GM18868 (cell line): ENCODE data around the gene SLC35D3.
"Not testable (repeated sequence)": the region's sequence is repeated elsewhere in the genome, so short reads cannot be mapped to it uniquely, and the experiment has no call there.

Experiments
- ATAC-seq: cut with Tn5 transposase; IDR thresholded peaks from one replicate; pipeline ENCODE4 v1.9.1; 2021; ENCODE audit warnings: mild to moderate bottlenecking, moderate library complexity; ENCODE audit not compliant: unreplicated experiment

Gene SLC35D3

DNA sequence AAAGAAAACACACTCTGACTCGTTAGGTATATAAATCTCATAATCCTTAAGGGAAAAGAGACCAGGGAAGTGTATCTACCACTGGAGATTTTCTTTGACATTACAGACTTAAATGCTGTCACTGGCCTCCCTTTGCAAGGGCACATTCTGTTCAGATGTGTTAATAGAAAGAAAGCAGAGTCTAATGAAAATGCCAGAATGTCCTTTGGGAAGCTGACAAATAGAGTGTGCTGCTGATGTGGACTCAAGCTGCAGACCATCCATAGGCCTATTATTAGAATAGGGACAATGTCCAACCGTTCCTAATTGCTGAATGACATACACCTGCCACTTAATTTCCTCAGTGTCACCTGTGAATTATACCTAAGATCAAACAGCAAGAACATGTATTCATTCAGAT lies 41.2 kb downstream of the SLC35D3 start:
- no peak for ATAC-seq

DNA sequence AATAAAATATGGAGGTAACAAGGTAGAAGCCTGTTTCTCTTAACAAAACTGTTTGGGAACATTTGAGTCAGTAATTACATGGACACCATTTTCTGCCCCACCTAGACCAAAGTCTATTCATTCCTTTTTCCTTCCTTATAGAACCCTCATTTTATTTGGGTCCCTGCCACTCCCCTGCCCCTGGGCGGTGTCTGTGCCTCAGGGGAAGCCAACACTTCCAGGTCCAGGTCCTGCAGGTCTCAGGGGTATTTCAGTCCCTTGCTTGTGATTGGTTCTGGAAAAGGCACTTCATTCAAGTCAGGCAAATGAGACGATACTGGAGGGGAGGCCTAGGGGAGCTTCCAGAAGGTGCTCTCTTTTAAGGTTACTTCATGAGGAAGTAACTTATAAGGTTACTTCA lies 42.3 kb downstream of the SLC35D3 start:
- ATAC-seq = no peak

DNA sequence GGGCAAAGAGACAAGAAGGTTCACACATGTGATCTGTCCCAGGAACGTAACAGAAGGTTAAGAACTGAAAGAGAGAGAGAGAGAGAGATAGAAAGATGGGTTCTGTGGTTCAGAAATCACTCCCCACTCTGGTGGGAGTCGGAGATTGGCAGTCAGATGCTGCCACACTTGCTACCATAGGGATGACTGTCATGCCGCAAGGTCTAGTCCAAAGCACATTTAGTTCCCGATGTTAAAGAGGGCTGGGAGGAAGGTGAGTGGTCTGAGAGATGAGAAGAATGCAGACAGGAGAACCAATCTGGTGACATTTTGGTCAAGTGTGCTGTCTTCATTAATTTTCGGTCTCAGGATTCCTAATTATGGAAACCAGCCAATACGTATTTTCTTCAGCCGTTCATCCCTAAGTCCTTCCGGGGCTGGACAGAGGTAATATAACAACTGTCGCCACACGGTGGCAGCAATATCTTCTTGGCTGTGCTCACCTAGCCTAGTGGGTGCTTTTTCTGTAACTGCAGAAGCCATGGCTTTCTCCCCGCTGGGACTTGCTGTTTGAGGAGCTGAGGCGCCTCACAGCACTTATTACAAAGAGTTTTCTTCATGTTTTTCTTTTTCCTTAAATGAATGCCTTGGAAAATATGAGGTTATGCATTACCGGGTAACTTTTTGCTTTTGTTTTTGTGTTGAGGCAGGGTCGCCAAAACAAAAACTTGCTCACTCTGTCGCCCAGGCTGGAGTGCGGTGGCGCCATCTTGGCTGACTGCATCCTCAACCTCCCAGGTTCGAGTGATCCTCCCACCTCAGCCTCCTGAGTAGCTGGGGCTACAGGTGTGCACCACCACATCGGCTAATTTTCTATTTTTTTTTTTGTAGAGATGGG lies 46.0 kb downstream of the SLC35D3 start:
- peak; percentile 91 for ATAC-seq

DNA sequence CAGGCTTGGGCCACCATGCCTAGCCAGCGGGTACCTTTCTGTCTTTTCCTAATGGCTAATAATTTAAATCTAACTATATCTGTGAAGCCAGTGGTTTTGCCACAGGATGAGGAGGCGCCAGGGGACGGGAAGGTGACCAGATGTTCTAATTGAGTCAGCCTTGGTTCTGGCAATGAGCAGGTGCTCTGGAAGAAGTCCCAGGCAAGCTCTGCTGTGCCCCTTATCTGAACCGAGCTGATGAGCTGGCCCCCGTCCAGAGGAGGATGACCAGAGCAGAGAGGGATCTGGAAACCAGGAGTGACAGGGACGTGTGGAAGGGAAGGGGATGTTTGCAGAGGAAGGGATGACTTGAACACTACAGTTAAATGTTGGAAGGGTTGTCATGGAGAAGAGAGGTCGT lies 46.7 kb downstream of the SLC35D3 start:
- ATAC-seq = no peak

GRCh38 chr6:136969433-136969832 lies 47.3 kb downstream of the SLC35D3 start:
- ATAC-seq = no peak

GRCh38 chr6:136969930-136970329 lies 47.8 kb downstream of the SLC35D3 start:
- ATAC-seq = no peak

DNA sequence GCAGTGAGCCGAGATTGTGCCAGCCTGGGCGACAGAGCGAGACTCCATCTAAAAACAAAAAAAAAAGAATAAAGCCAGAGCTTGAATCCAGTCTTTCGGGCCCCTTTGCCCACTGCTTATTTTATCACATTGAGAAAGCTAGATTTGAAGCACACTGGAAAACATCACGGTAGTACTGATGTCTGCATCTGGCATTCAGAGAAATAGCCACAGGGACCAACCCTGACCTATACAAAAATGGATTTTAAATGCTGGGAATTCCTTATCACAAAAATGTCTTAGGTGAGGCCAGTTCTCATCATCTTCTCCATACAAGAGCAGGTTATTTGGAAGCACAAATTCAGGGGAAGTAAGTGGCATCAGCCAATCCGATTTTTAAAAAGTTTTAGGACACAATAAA lies 49.5 kb downstream of the SLC35D3 start:
- no peak for ATAC-seq

DNA sequence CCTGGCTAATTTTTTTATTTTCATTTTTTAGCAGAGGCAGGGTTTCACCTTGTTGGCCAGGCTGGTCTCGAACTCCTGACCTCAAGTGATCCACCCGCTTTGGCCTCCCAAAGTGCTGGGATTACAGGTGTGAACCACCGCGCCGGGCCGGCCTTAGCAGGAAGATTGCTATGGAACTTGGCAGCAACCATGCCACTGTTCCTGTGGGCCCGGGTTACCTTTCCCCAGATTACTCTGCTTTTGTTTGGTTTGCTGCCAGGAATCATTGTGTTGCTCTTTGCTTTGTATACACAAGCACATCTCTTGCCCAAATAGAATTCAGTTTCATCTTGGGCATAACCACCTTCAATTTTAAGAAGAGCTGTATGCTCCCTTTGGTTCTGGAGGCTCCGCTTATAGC lies 51.7 kb downstream of the SLC35D3 start:
- not testable (repeated sequence) for ATAC-seq
